Transverse colon (tissue), 4 donors: Measurements from ENCODE around the gene TNRC6B. TPM values are rescaled to one million over a fixed set of nuclear protein-coding genes. Genes with fewer than 3 reads are reported as not detected.

Experiments
- DNase-seq: peaks from one replicate; pipeline ENCODE4 v3.0.0-alpha.2; 2019
- H3K27ac ChIP-seq, 4 donors: fragments of 200-600 bp; sonication (generic); 2 replicates each; pipeline ENCODE4 v1.5.1; 2016 to 2018; ENCODE audit warnings: inconsistent platforms in 4 of 4
- H3K27me3 ChIP-seq: fragments of 200-600 bp; sonication (generic); 2 replicates; pipeline ENCODE4 v1.5.1; 2017; ENCODE audit warnings: inconsistent platforms
- H3K36me3 ChIP-seq, 4 donors: fragments of 200-600 bp; sonication (generic); 2 replicates each; pipeline ENCODE4 v1.5.1; 2017 to 2019; ENCODE audit warnings: inconsistent platforms in 4 of 4
- H3K4me1 ChIP-seq, 4 donors: fragments of 200-600 bp; sonication (generic); 2 replicates each; pipeline ENCODE4 v1.5.1; 2017 to 2020; ENCODE audit warnings: inconsistent platforms in 4 of 4
- H3K4me3 ChIP-seq, 4 donors: fragments of 200-600 bp; sonication (generic); 1 replicate in 1 of 4; 2 replicates in 3 of 4; pipeline versions ENCODE4 v1.5.1 to v1.6.1; 2017 to 2019; ENCODE audit warnings: inconsistent platforms in 4 of 4
- H3K9me3 ChIP-seq, 2 donors: fragments of 200-600 bp; sonication (generic); 2 replicates each; pipeline ENCODE4 v1.5.1; 2017 to 2019; ENCODE audit warnings: inconsistent platforms in 2 of 2
- EP300 ChIP-seq: sonication (generic); formaldehyde crosslinking; IDR thresholded peaks from one replicate; pipeline ENCODE4 v1.6.1; 2017; ENCODE audit warnings: antibody characterized with exemption, low read depth
- POLR2A ChIP-seq: fragments of 450-650 bp; IDR thresholded peaks from one replicate; pipeline ENCODE4 v1.6.1; 2016; ENCODE audit warnings: antibody characterized with exemption, mild to moderate bottlenecking, moderate library complexity
- POLR2AphosphoS5 ChIP-seq, 3 donors: sonication (generic); formaldehyde crosslinking; IDR thresholded peaks; one replicate each; pipeline ENCODE4 v1.6.1; 2016; ENCODE audit warnings: antibody characterized with exemption in 3 of 3
- WGBS, 2 donors: methylation state at CpG; one replicate each; pipeline ENCODE4 v1.1.5; 2018; ENCODE audit warnings: low coverage in 1 of 2; 5-methylcytosine and 5-hydroxymethylcytosine counted together
- in situ Hi-C, 4 donors: fragments of 200-750 bp; cut with MboI; loops; one replicate each; pipeline versions ENCODE4 v1.15.0 to v1.15.1; 2017; ENCODE audit warnings: low sequenced_read_pairs in 3 of 4, low pct_ligation_motif_present in 1 of 4, low pct_unique_long_range_greater_than_20kb in 1 of 4
- intact Hi-C: fragments of 100-400 bp; cut with DNase I; formaldehyde crosslinking; loops from one replicate; pipeline ENCODE4 v1.15.1; 2023; ENCODE audit warnings: low total_unique reads
- total RNA-seq, 4 donors: library from RNA; depleted of rRNA; stranded (reverse); fragments of >200 nt; gene quantifications; one replicate each; pipeline ENCODE4 v1.1.0, GENCODE V29; 2016
- TF ChIP-seq, protein P1 (sequence below), 5 experiments: fragments of 200-600 bp in 3 of 5; fragments of 450-650 bp in 2 of 5; sonication (generic) in 3 of 5; IDR thresholded peaks; 1 replicate in 2 of 5; 2 replicates in 3 of 5; pipeline ENCODE4 v1.5.1; 2016 to 2017; ENCODE audit warnings: antibody characterized with exemption in 5 of 5, inconsistent platforms in 3 of 5, mild to moderate bottlenecking in 2 of 5, moderate library complexity in 1 of 5

Gene TNRC6B
- total RNA-seq, 4 donors from 2014 or later = 36.7 to 108 (median 54.0) TPM

DNA sequence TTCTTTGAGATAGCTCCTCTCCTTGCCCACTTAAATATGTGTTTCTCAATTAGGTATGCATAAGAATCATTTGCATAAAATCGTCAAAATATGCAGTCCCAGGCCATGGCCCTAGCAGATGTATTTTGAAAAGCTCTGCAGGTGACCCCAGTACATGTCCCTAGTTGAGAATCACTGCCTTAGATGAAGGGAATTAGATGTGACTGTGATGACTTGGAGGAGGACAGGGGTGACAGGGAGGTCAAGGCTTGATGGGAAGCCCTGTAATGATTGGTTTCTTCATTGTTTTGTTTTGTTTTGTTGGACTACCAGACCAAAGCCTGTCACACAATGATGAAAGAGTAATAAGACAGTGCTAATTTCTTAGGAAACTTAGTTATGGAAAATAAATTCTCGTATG, 74.4 kb downstream of the TNRC6B start:
- in situ Hi-C loops = no loop called here
- TF ChIP-seq EP300 (no peak), POLR2A (no peak), POLR2AphosphoS5 (IDR thresholded peaks at IDR 0.05) (no peak)
- TF ChIP-seq, protein P1, sequence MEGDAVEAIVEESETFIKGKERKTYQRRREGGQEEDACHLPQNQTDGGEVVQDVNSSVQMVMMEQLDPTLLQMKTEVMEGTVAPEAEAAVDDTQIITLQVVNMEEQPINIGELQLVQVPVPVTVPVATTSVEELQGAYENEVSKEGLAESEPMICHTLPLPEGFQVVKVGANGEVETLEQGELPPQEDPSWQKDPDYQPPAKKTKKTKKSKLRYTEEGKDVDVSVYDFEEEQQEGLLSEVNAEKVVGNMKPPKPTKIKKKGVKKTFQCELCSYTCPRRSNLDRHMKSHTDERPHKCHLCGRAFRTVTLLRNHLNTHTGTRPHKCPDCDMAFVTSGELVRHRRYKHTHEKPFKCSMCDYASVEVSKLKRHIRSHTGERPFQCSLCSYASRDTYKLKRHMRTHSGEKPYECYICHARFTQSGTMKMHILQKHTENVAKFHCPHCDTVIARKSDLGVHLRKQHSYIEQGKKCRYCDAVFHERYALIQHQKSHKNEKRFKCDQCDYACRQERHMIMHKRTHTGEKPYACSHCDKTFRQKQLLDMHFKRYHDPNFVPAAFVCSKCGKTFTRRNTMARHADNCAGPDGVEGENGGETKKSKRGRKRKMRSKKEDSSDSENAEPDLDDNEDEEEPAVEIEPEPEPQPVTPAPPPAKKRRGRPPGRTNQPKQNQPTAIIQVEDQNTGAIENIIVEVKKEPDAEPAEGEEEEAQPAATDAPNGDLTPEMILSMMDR (IDR thresholded peaks at IDR 0.05) = no peak
- no peak for DNase-seq
- Histone ChIP-seq H3K4me3 (no peak overlapping the region), H3K27ac (no peak overlapping the region), H3K27me3 (no peaks in the 10 kb centered on the region), H3K4me1 (peaks cover 0 to 12% (median 3%) of the 10 kb centered on the region in 4 donors), H3K36me3 (peaks cover 0 to under 1% (median 0%) of the 10 kb centered on the region in 4 donors), H3K9me3 (no peaks in the 10 kb centered on the region)
- 72 to 85% methylated on average over 2 of the region's 2 CpGs for WGBS, 2 donors
- intact Hi-C loops = no loop called here

DNA sequence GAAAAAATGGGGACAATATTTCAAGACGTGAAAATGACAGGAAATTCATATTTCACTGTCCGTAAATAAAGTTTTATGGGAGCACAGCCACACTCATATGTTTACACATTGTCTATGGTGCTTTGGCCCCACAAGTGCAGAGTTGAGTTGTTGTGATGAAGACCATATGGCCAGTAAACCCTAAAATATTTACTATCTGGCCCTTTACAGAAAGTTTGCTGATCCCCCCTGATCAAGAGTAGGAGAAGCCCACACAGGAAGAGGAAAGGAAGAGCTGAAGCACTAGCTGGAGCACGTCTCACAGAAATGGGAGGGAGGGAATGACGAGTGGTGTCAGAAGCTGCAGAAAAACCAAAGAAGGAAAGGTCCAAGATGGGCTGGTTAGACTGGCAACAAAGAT, 78.8 kb downstream of the TNRC6B start:
- intact Hi-C loops = no loop called here
- H3K36me3 ChIP-seq = no peaks in the 10 kb centered on the region
- WGBS, 2 donors = 63 to 65% methylated on average over 3 to 4 of the region's 4 CpGs
- no peak for DNase-seq
- H3K27ac ChIP-seq = peak overlapping the region; percentile 38 to 77 (median 76)
- H3K4me3 ChIP-seq = no peak overlapping the region
- in situ Hi-C loops = no loop called here
- peaks cover 14 to 37% (median 15%) of the 10 kb centered on the region in 4 donors for H3K4me1 ChIP-seq
- no peaks in the 10 kb centered on the region for H3K9me3 ChIP-seq
- H3K27me3 ChIP-seq = no peaks in the 10 kb centered on the region
- TF ChIP-seq EP300 (no peak), POLR2A (no peak), POLR2AphosphoS5 (IDR thresholded peaks at IDR 0.05) (no peak)
- TF ChIP-seq, protein P1 (IDR thresholded peaks at IDR 0.05) = no peak

DNA sequence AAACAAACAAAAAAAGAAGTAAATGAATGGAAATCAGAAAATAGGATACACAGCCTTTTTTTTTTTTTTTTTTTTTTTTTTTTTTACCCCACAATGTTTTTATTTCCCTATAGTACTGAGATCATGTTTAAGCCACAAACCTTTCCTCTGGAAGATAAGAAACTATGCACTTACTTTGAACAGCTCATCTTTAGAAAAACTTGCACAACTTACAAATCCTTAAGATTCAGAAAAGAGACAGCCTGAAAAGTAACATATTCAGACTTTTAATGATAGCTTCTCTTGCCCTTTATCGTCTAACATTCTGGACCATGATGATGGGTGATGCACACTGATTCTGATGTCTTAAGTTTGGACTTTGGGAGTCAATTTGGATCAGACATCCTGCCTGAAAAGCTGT, 80.3 kb downstream of the TNRC6B start:
- intact Hi-C loops = no loop called here
- H3K27me3 ChIP-seq = no peaks in the 10 kb centered on the region
- no peak for DNase-seq
- no peak for TF ChIP-seq EP300
- no peak for TF ChIP-seq POLR2A
- TF ChIP-seq, protein P1 (IDR thresholded peaks at IDR 0.05) = no peak
- no peak for TF ChIP-seq POLR2AphosphoS5 (IDR thresholded peaks at IDR 0.05)
- H3K36me3 ChIP-seq = peaks cover 0 to 8% (median 0%) of the 10 kb centered on the region in 4 donors
- in situ Hi-C loops = no loop called here
- peaks cover 14 to 37% (median 15%) of the 10 kb centered on the region in 4 donors for H3K4me1 ChIP-seq
- peak overlapping the region; percentile 76 to 83 (median 77) for H3K27ac ChIP-seq
- H3K9me3 ChIP-seq = no peaks in the 10 kb centered on the region
- H3K4me3 ChIP-seq = no peak overlapping the region
- WGBS, 2 donors = 45 to 77% methylated on average over 1 of the region's 1 CpG

DNA sequence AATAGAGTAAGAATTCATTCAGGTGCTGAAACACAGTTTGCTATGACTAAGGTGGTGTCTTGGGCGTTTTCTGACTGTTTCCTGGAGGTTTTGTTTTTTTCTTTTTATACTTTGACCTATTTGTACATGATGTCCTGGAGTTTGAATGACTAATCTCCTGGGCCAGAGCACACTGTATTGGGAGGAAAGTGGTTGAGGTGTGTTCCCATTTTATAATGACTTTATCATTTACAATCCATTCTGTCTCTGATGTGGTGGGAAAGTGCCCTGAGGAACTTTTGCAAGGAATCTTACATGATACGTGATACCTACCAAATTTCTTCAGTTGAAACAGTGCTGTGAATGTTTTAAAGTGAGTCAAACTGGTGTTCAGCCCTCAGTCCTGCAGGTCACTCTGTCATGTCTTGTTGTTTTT, 80.8 kb downstream of the TNRC6B start:
- peak overlapping the region; percentile 76 to 83 (median 77) for H3K27ac ChIP-seq
- 36 to 41% methylated on average over 2 of the region's 2 CpGs for WGBS, 2 donors
- H3K27me3 ChIP-seq = no peaks in the 10 kb centered on the region
- H3K4me1 ChIP-seq = peaks cover 14 to 37% (median 15%) of the 10 kb centered on the region in 4 donors
- no peak for DNase-seq
- peaks cover 0 to 8% (median 0%) of the 10 kb centered on the region in 4 donors for H3K36me3 ChIP-seq
- TF ChIP-seq POLR2AphosphoS5 (IDR thresholded peaks at IDR 0.05) (peak in 2 of 3 donors; percentile 17 to 49), POLR2A (no peak)
- in situ Hi-C loops (no loop called here), intact Hi-C loops (no loop called here)
- no peak overlapping the region for H3K4me3 ChIP-seq
- H3K9me3 ChIP-seq = no peaks in the 10 kb centered on the region

DNA sequence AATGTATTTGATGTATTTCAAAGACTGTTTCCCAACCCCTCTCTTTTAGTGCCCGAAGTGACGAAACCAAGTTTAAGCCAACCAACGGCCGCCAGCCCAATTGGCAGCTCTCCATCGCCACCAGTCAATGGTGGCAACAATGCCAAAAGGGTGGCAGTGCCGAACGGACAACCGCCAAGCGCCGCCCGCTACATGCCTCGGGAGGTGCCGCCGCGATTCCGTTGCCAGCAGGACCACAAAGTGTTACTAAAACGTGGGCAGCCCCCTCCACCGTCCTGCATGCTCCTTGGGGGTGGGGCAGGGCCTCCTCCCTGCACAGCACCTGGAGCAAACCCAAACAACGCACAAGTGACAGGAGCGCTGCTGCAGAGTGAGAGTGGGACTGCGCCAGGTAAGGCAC, 84.1 kb downstream of the TNRC6B start:
- H3K4me3 ChIP-seq = no peak overlapping the region
- intact Hi-C loops (no loop called here), in situ Hi-C loops (no loop called here)
- no peak for DNase-seq
- no peaks in the 10 kb centered on the region for H3K9me3 ChIP-seq
- no peak overlapping the region for H3K27ac ChIP-seq
- H3K27me3 ChIP-seq = no peaks in the 10 kb centered on the region
- H3K4me1 ChIP-seq = peaks cover 10 to 31% (median 15%) of the 10 kb centered on the region in 4 donors
- WGBS, 2 donors = 94% methylated on average over 21 of the region's 21 CpGs; no CpG with 5 or more reads in 1 of the 2 donors
- TF ChIP-seq, protein P1 (IDR thresholded peaks at IDR 0.05) = no peak
- TF ChIP-seq POLR2AphosphoS5 (IDR thresholded peaks at IDR 0.05) (no peak), EP300 (no peak), POLR2A (no peak)
- peaks cover 0 to 22% (median 3%) of the 10 kb centered on the region in 4 donors for H3K36me3 ChIP-seq
